Parathyroid adenoma (tissue), 2 donors: ENCODE measurements around the gene CTU1.

Experiments used
- H2AFZ ChIP-seq: fragments of 300-600 bp; sonication (generic); one replicate; pipeline ENCODE4 v1.7.0; 2017; ENCODE audit warnings: antibody characterized with exemption, mild to moderate bottlenecking
- H3K27ac ChIP-seq: fragments of 300-600 bp; sonication (generic); one replicate; pipeline ENCODE4 v1.7.0; 2017
- H3K27me3 ChIP-seq: fragments of 300-600 bp; sonication (generic); one replicate; pipeline ENCODE4 v1.7.0; 2017; ENCODE audit warnings: low read length; ENCODE audit not compliant: control insufficient read depth, insufficient read depth
- H3K36me3 ChIP-seq: fragments of 300-600 bp; sonication (generic); one replicate; pipeline ENCODE4 v1.7.0; 2017; ENCODE audit warnings: low read length; ENCODE audit not compliant: control insufficient read depth, insufficient read depth
- H3K4me1 ChIP-seq: fragments of 300-600 bp; sonication (generic); one replicate; pipeline ENCODE4 v1.7.0; 2017; ENCODE audit warnings: control low read depth
- H3K4me2 ChIP-seq: fragments of 300-600 bp; sonication (generic); one replicate; pipeline ENCODE4 v1.7.0; 2017; ENCODE audit warnings: low read length
- H3K4me3 ChIP-seq: fragments of 300-600 bp; sonication (generic); one replicate; pipeline ENCODE4 v1.7.0; 2017; ENCODE audit warnings: low read depth, low read length
- H3K79me2 ChIP-seq: fragments of 300-600 bp; sonication (generic); one replicate; pipeline ENCODE4 v1.7.0; 2017; ENCODE audit warnings: control low read depth
- H3K9ac ChIP-seq: fragments of 300-600 bp; sonication (generic); one replicate; pipeline ENCODE4 v1.7.0; 2017; ENCODE audit warnings: mild to moderate bottlenecking
- H3K9me3 ChIP-seq: fragments of 300-600 bp; sonication (generic); one replicate; pipeline ENCODE4 v1.7.0; 2017; ENCODE audit warnings: low read length; ENCODE audit not compliant: control insufficient read depth
- CTCF ChIP-seq: fragments of 300-600 bp; sonication (generic); IDR thresholded peaks from one replicate; pipeline ENCODE4 v1.7.0; 2017; ENCODE audit warnings: antibody characterized with exemption, mild to moderate bottlenecking
- donor health status: primary hyperparathyroidism.

CTU1 gene

DNA sequence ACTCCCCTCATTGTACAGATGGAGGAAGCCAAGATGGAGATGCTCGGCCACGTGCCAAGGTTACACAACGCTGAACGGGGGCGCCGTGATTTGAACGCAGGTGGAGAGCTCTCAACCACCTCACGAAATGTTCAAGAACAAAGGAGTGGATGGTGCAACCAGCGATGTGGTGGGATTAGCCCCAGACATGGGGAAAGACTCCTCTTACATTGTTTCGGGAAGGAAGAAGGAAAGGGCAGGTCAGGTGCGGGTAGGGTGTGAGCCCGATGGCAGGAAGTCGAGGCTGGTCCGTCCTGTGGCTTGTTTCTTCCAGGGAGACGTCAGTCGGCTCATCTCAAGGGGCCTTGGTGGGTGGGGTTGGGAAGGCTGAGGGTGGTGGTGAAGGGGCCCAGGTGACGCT, 18.4 kb downstream of the CTU1 start:
- TF ChIP-seq CTCF = no peak
- H3K9me3 ChIP-seq = no peaks in the 10 kb centered on the region

GRCh38 chr19:51086153-51086850, 21.9 kb downstream of the CTU1 start:
- Histone ChIP-seq H3K9ac (no peak overlapping the region), H2AFZ (no peak overlapping the region), H3K27ac (no peak overlapping the region), H3K4me1 (no peaks in the 10 kb centered on the region), H3K9me3 (no peaks in the 10 kb centered on the region), H3K27me3 (no peaks in the 10 kb centered on the region), H3K79me2 (no peaks in the 10 kb centered on the region), H3K4me2 (no peak overlapping the region), H3K36me3 (no peaks in the 10 kb centered on the region), H3K4me3 (no peak overlapping the region)
- no peak for TF ChIP-seq CTCF

More for the DNA sequence above, 18.4 kb downstream of the CTU1 start:
- Histone ChIP-seq H2AFZ (no peak overlapping the region), H3K9ac (no peak overlapping the region), H3K27ac (no peak overlapping the region), H3K79me2 (no peaks in the 10 kb centered on the region), H3K27me3 (no peaks in the 10 kb centered on the region), H3K36me3 (no peaks in the 10 kb centered on the region), H3K4me2 (no peak overlapping the region), H3K4me1 (no peaks in the 10 kb centered on the region), H3K4me3 (no peak overlapping the region)

DNA sequence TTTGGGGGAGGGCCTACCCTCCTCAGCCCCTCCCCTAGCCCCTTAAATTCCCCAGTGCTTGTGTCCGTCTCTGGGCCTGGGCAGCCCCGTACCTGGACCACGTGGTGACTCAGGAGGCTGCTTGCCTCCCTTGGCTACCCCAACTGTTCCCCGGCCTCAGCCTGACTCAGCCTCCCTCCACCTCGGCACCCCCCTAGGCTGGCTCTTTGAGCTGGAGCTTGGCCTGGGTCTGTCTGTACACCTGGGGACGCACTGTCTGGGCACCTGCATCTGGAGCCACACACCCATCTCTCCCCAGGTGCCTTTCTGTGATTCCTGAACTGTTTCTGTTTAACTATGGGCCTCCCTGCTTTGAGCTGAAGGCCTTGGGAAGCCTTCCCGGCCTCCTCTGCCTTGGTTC, 23.7 kb downstream of the CTU1 start:
- no peak for TF ChIP-seq CTCF
- no peaks in the 10 kb centered on the region for H3K79me2 ChIP-seq
- H3K27ac ChIP-seq = no peak overlapping the region
- no peaks in the 10 kb centered on the region for H3K36me3 ChIP-seq
- no peak overlapping the region for H2AFZ ChIP-seq
- H3K9me3 ChIP-seq = no peaks in the 10 kb centered on the region
- no peaks in the 10 kb centered on the region for H3K27me3 ChIP-seq
- H3K9ac ChIP-seq = no peak overlapping the region
- no peak overlapping the region for H3K4me3 ChIP-seq
- H3K4me1 ChIP-seq = no peaks in the 10 kb centered on the region
- no peak overlapping the region for H3K4me2 ChIP-seq

GRCh38 chr19:51083783-51084182, 24.4 kb downstream of the CTU1 start:
- H3K27me3 ChIP-seq = no peaks in the 10 kb centered on the region
- no peak overlapping the region for H2AFZ ChIP-seq
- H3K4me3 ChIP-seq = no peak overlapping the region
- TF ChIP-seq CTCF = no peak
- no peak overlapping the region for H3K4me2 ChIP-seq
- no peaks in the 10 kb centered on the region for H3K9me3 ChIP-seq
- no peaks in the 10 kb centered on the region for H3K4me1 ChIP-seq
- H3K9ac ChIP-seq = no peak overlapping the region
- no peaks in the 10 kb centered on the region for H3K36me3 ChIP-seq
- no peak overlapping the region for H3K27ac ChIP-seq
- no peaks in the 10 kb centered on the region for H3K79me2 ChIP-seq

GRCh38 chr19:51083181-51083580, 25.0 kb downstream of the CTU1 start:
- no peaks in the 10 kb centered on the region for H3K36me3 ChIP-seq
- H3K79me2 ChIP-seq = no peaks in the 10 kb centered on the region
- H3K4me3 ChIP-seq = no peak overlapping the region
- H3K9me3 ChIP-seq = no peaks in the 10 kb centered on the region
- no peak overlapping the region for H3K27ac ChIP-seq
- no peak overlapping the region for H2AFZ ChIP-seq
- TF ChIP-seq CTCF = no peak
- H3K4me2 ChIP-seq = no peak overlapping the region
- H3K27me3 ChIP-seq = no peaks in the 10 kb centered on the region
- H3K9ac ChIP-seq = no peak overlapping the region
- H3K4me1 ChIP-seq = no peaks in the 10 kb centered on the region
